HG03521 (cell line): Measurements from ENCODE around the gene ARPC1B.
"Not testable (repeated sequence)": the region's sequence is repeated elsewhere in the genome, so short reads cannot be mapped to it uniquely, and the experiment has no call there.

Experiments used
- ATAC-seq: cut with Tn5 transposase; IDR thresholded peaks from one replicate; pipeline ENCODE4 v1.9.1; 2021; ENCODE audit warnings: mild to moderate bottlenecking, moderate library complexity; ENCODE audit not compliant: unreplicated experiment

Gene ARPC1B

GRCh38 chr7:99374111-99375064 lies at the start of gene ARPC1B:
TSS of gene ARPC1B (plus strand) at chr7:99374730. CDS start at chr7:99385715, 10,985 bp downstream.
- peak; percentile 53 for ATAC-seq

GRCh38 chr7:99325001-99325493 lies 49.5 kb upstream of the ARPC1B start:
- no peak for ATAC-seq

GRCh38 chr7:99325592-99326407 lies 48.7 kb upstream of the ARPC1B start, which contains the start of gene ARPC1A:
TSS of gene ARPC1A (plus strand) at chr7:99325898. CDS start at chr7:99333354, 7,456 bp downstream.
- ATAC-seq, result peak; percentile 91

- no peak for ATAC-seq
Observed at GRCh38 chr7:99326408-99326782, 48.1 kb upstream of the ARPC1B start.

GRCh38 chr7:99330314-99330961 lies 44.1 kb upstream of the ARPC1B start:
- not testable (repeated sequence) for ATAC-seq

- ATAC-seq, result no peak
Observed at GRCh38 chr7:99331002-99331401, 43.5 kb upstream of the ARPC1B start.

GRCh38 chr7:99339595-99339994 lies 34.9 kb upstream of the ARPC1B start:
- no peak for ATAC-seq

GRCh38 chr7:99340659-99341058 lies 33.9 kb upstream of the ARPC1B start:
- ATAC-seq, result no peak

- no peak for ATAC-seq
Observed at GRCh38 chr7:99344061-99344647, 30.4 kb upstream of the ARPC1B start.

GRCh38 chr7:99350641-99351040 lies 23.9 kb upstream of the ARPC1B start:
- not testable (repeated sequence) for ATAC-seq

- ATAC-seq, result no peak
Observed at GRCh38 chr7:99352247-99352646, 22.3 kb upstream of the ARPC1B start.

- no peak for ATAC-seq
Observed at GRCh38 chr7:99355098-99355497, 19.4 kb upstream of the ARPC1B start.

GRCh38 chr7:99357701-99358490 lies 16.6 kb upstream of the ARPC1B start:
- no peak for ATAC-seq

GRCh38 chr7:99358521-99358920 lies 16.0 kb upstream of the ARPC1B start:
- not testable (repeated sequence) for ATAC-seq

GRCh38 chr7:99359465-99360154 lies 14.9 kb upstream of the ARPC1B start:
- no peak for ATAC-seq

- ATAC-seq, result no peak
Observed at GRCh38 chr7:99362801-99363200, 11.7 kb upstream of the ARPC1B start.

- no peak for ATAC-seq
Observed at GRCh38 chr7:99363286-99363685, 11.2 kb upstream of the ARPC1B start.

- no peak for ATAC-seq
Observed at GRCh38 chr7:99365318-99366141, 9.0 kb upstream of the ARPC1B start.
